Upper lobe of right lung (tissue), 1 donor: Measurements from ENCODE around the gene NUP35. TPM values are rescaled to one million over a fixed set of nuclear protein-coding genes. Genes with fewer than 3 reads are reported as not detected.
"Not testable (repeated sequence)": the region's sequence is repeated elsewhere in the genome, so short reads cannot be mapped to it uniquely, and the experiment has no call there.

Source experiments
- ATAC-seq: fragments of 200-7000 bp; cut with Tn5 transposase; one replicate; pipeline ENCODE4 v1.9.1; 2020; ENCODE audit warnings: mild to moderate bottlenecking, moderate library complexity
- DNase-seq: peaks from one replicate; pipeline ENCODE4 v3.0.0-alpha.2; 2020
- H3K27ac ChIP-seq: fragments of 200-600 bp; one replicate; pipeline ENCODE4 v1.8.0; 2022
- H3K27me3 ChIP-seq: fragments of 200-600 bp; one replicate; pipeline ENCODE4 v1.8.0; 2022; ENCODE audit warnings: mild to moderate bottlenecking
- H3K36me3 ChIP-seq: fragments of 200-600 bp; one replicate; pipeline ENCODE4 v1.8.0; 2022
- H3K4me1 ChIP-seq: fragments of 200-600 bp; one replicate; pipeline ENCODE4 v1.8.0; 2022
- H3K4me3 ChIP-seq: fragments of 200-600 bp; one replicate; pipeline ENCODE4 v1.8.0; 2022; ENCODE audit warnings: mild to moderate bottlenecking
- H3K9me3 ChIP-seq: fragments of 200-600 bp; one replicate; pipeline ENCODE4 v1.8.0; 2022
- CTCF ChIP-seq: fragments of 200-600 bp; IDR thresholded peaks from one replicate; pipeline ENCODE4 v1.8.0; 2022; ENCODE audit warnings: antibody characterized with exemption
- intact Hi-C: fragments of 100-400 bp; cut with DNase I; formaldehyde crosslinking; loops from one replicate; pipeline ENCODE4 v1.11.0; 2022
- total RNA-seq: library from RNA; stranded (reverse); fragmentation: NEBNext Ultra II Directional; extraction: Animal tissue kit (Norgen Biotek cat#: 25700); gene quantifications from one replicate; pipeline ENCODE4 v1.2.1, GENCODE V29; 2021
- donor health status: DM: no; HTN: yes; CAD: no; lungs with severe emphysema.

NUP35 gene
- total RNA-seq, 1 donor from 2014 or later: 18.2 TPM

- Histone ChIP-seq H3K4me3 (no peak overlapping the region), H3K36me3 (peaks cover 6% of the 10 kb centered on the region), H3K27me3 (no peaks in the 10 kb centered on the region), H3K9me3 (no peaks in the 10 kb centered on the region), H3K27ac (no peak overlapping the region), H3K4me1 (no peaks in the 10 kb centered on the region)
- DNase-seq: no peak
- intact Hi-C loops: no loop called here
- no peak for TF ChIP-seq CTCF
- no peak for ATAC-seq
Measured at GRCh38 chr2:183149489-183149888, 25.2 kb downstream of the NUP35 start.

- H3K4me1 ChIP-seq, DNase-seq, ATAC-seq, intact Hi-C loops, H3K27me3 ChIP-seq, H3K27ac ChIP-seq, H3K9me3 ChIP-seq, H3K4me3 ChIP-seq: not testable (repeated sequence)
- peaks cover 12% of the 10 kb centered on the region for H3K36me3 ChIP-seq
Measured at GRCh38 chr2:183152280-183152679, 28.0 kb downstream of the NUP35 start.

GRCh38 chr2:183153967-183154366 lies 29.7 kb downstream of the NUP35 start:
- Histone ChIP-seq H3K36me3 (peaks cover 23% of the 10 kb centered on the region), H3K9me3 (no peaks in the 10 kb centered on the region), H3K27ac (no peak overlapping the region), H3K27me3 (no peaks in the 10 kb centered on the region), H3K4me3 (no peak overlapping the region), H3K4me1 (no peaks in the 10 kb centered on the region)
- TF ChIP-seq CTCF: no peak
- no peak for DNase-seq
- intact Hi-C loops: no loop called here
- ATAC-seq: no peak

- H3K4me1 ChIP-seq, ATAC-seq, H3K27ac ChIP-seq, H3K4me3 ChIP-seq, H3K9me3 ChIP-seq, H3K27me3 ChIP-seq, DNase-seq, intact Hi-C loops: not testable (repeated sequence)
- peaks cover 31% of the 10 kb centered on the region for H3K36me3 ChIP-seq
Measured at GRCh38 chr2:183154772-183155171, 30.5 kb downstream of the NUP35 start.

- no peak overlapping the region for H3K27ac ChIP-seq
- H3K36me3 ChIP-seq: peaks cover 45% of the 10 kb centered on the region
- no peaks in the 10 kb centered on the region for H3K9me3 ChIP-seq
- H3K4me3 ChIP-seq: no peak overlapping the region
- no peak for DNase-seq
- intact Hi-C loops: no loop called here
- H3K4me1 ChIP-seq: no peaks in the 10 kb centered on the region
- no peak for TF ChIP-seq CTCF
- ATAC-seq: no peak
- H3K27me3 ChIP-seq: no peaks in the 10 kb centered on the region
Measured at GRCh38 chr2:183157131-183157530, 32.9 kb downstream of the NUP35 start.

GRCh38 chr2:183162362-183162761 lies 38.1 kb downstream of the NUP35 start:
- ATAC-seq (no peak), DNase-seq (no peak)
- H3K4me1 ChIP-seq: no peaks in the 10 kb centered on the region
- no peak overlapping the region for H3K27ac ChIP-seq
- intact Hi-C loops: no loop called here
- H3K27me3 ChIP-seq: no peaks in the 10 kb centered on the region
- no peak overlapping the region for H3K4me3 ChIP-seq
- no peak for TF ChIP-seq CTCF
- H3K36me3 ChIP-seq: peaks cover 61% of the 10 kb centered on the region
- H3K9me3 ChIP-seq: no peaks in the 10 kb centered on the region
